Breast epithelium (tissue), 4 donors: ENCODE measurements around the gene AFF3. TPM values are rescaled to one million over a fixed set of nuclear protein-coding genes. Genes with fewer than 3 reads are reported as not detected.

ENCODE experiments used
- DNase-seq, 2 donors: peaks; one replicate each; pipeline ENCODE4 v3.0.0-alpha.2; 2019; ENCODE audit warnings: low spot score in 2 of 2
- H3K27ac ChIP-seq, 2 donors: fragments of 200-600 bp; sonication (generic) in 1 of 2; one replicate each; pipeline ENCODE4 v1.5.1; 2016 to 2019; ENCODE audit warnings: mild to moderate bottlenecking in 1 of 2
- H3K27me3 ChIP-seq, 2 donors: fragments of 200-600 bp; sonication (generic) in 1 of 2; one replicate each; pipeline versions ENCODE4 v1.5.1 to v1.6.0; 2017 to 2019; ENCODE audit warnings: control low read depth in 1 of 2, mild to moderate bottlenecking in 1 of 2
- H3K36me3 ChIP-seq: fragments of 200-600 bp; one replicate; pipeline ENCODE4 v1.5.1; 2019
- H3K4me1 ChIP-seq, 2 donors: fragments of 200-600 bp; sonication (generic); one replicate each; pipeline ENCODE4 v1.5.1; 2016 to 2019; ENCODE audit warnings: control low read depth in 1 of 2
- H3K4me3 ChIP-seq, 3 donors: fragments of 200-600 bp; sonication (generic); 1 replicate in 2 of 3; 2 replicates in 1 of 3; pipeline ENCODE4 v1.5.1; 2016 to 2019; ENCODE audit warnings: mild to moderate bottlenecking in 3 of 3, moderate library complexity in 2 of 3
- H3K9me3 ChIP-seq, 2 donors: fragments of 200-600 bp; sonication (generic) in 1 of 2; one replicate each; pipeline ENCODE4 v1.5.1; 2016 to 2019; ENCODE audit warnings: control low read depth in 1 of 2
- CTCF ChIP-seq, 3 donors: fragments of 450-650 bp; IDR thresholded peaks; one replicate each; pipeline ENCODE4 v1.5.1; 2016 to 2017; ENCODE audit warnings: antibody characterized with exemption in 3 of 3, mild to moderate bottlenecking in 3 of 3, moderate library complexity in 3 of 3
- POLR2A ChIP-seq: fragments of 450-650 bp; IDR thresholded peaks from one replicate; pipeline ENCODE4 v1.6.1; 2016; ENCODE audit warnings: antibody characterized with exemption, mild to moderate bottlenecking, moderate library complexity
- POLR2AphosphoS5 ChIP-seq, 3 donors: sonication (generic); formaldehyde crosslinking; IDR thresholded peaks; one replicate each; pipeline ENCODE4 v1.6.1; 2017; ENCODE audit warnings: antibody characterized with exemption in 3 of 3
- intact Hi-C: fragments of 100-400 bp; cut with DNase I; formaldehyde crosslinking; loops from one replicate; pipeline ENCODE4 v1.15.1; 2023; ENCODE audit warnings: low total_unique reads
- total RNA-seq, 3 donors: library from RNA; depleted of rRNA; stranded (reverse); fragments of >200 nt; gene quantifications; one replicate each; pipeline ENCODE4 v1.1.0, GENCODE V29; 2016

Gene AFF3
- total RNA-seq, 3 donors from 2014 or later = 8.2 to 116 (median 63.6) TPM

- intact Hi-C loops = no loop called here
- no peak for TF ChIP-seq CTCF (IDR thresholded peaks at IDR 0.05)
- TF ChIP-seq POLR2AphosphoS5 (IDR thresholded peaks at IDR 0.05) = no peak
- no peak for TF ChIP-seq POLR2A
- H3K27ac ChIP-seq = peak overlapping the region in 1 of 2 donors; percentile 20
- no peaks in the 10 kb centered on the region for H3K9me3 ChIP-seq
- H3K4me3 ChIP-seq = no peak overlapping the region
- H3K36me3 ChIP-seq = no peaks in the 10 kb centered on the region
- no peak for DNase-seq
- no peaks in the 10 kb centered on the region for H3K4me1 ChIP-seq
- H3K27me3 ChIP-seq = no peaks in the 10 kb centered on the region
Observed at GRCh38 chr2:100075532-100075931, 66.9 kb downstream of the AFF3 start.

GRCh38 chr2:100073110-100073509, 69.3 kb downstream of the AFF3 start:
- no peaks in the 10 kb centered on the region for H3K36me3 ChIP-seq
- TF ChIP-seq POLR2AphosphoS5 (IDR thresholded peaks at IDR 0.05) = no peak
- TF ChIP-seq POLR2A = no peak
- H3K4me3 ChIP-seq = no peak overlapping the region
- intact Hi-C loops = no loop called here
- no peaks in the 10 kb centered on the region for H3K27me3 ChIP-seq
- H3K4me1 ChIP-seq = no peaks in the 10 kb centered on the region
- H3K27ac ChIP-seq = peak overlapping the region in 1 of 2 donors; percentile 2
- no peak for DNase-seq
- no peaks in the 10 kb centered on the region for H3K9me3 ChIP-seq

GRCh38 chr2:100072503-100072902, 69.9 kb downstream of the AFF3 start:
- no peak for TF ChIP-seq POLR2AphosphoS5 (IDR thresholded peaks at IDR 0.05)

GRCh38 chr2:100071335-100072043, 70.9 kb downstream of the AFF3 start:
- Histone ChIP-seq H3K27ac (no peak overlapping the region), H3K4me3 (no peak overlapping the region), H3K9me3 (no peaks in the 10 kb centered on the region), H3K27me3 (no peaks in the 10 kb centered on the region), H3K36me3 (no peaks in the 10 kb centered on the region), H3K4me1 (no peaks in the 10 kb centered on the region)
- no peak for DNase-seq
- no peak for TF ChIP-seq POLR2AphosphoS5 (IDR thresholded peaks at IDR 0.05)
- TF ChIP-seq POLR2A = no peak
- TF ChIP-seq CTCF (IDR thresholded peaks at IDR 0.05) = no peak
- intact Hi-C loops = no loop called here

More at GRCh38 chr2:100072503-100072902, 69.9 kb downstream of the AFF3 start:
- intact Hi-C loops = no loop called here
- H3K27ac ChIP-seq = no peak overlapping the region
- no peaks in the 10 kb centered on the region for H3K36me3 ChIP-seq
- H3K9me3 ChIP-seq = no peaks in the 10 kb centered on the region
- H3K4me3 ChIP-seq = no peak overlapping the region
- no peaks in the 10 kb centered on the region for H3K4me1 ChIP-seq
- no peaks in the 10 kb centered on the region for H3K27me3 ChIP-seq
- DNase-seq = no peak

GRCh38 chr2:100070078-100070477, 72.3 kb downstream of the AFF3 start:
- no peak for DNase-seq
- Histone ChIP-seq H3K4me1 (no peaks in the 10 kb centered on the region), H3K36me3 (no peaks in the 10 kb centered on the region), H3K4me3 (no peak overlapping the region), H3K27me3 (no peaks in the 10 kb centered on the region), H3K9me3 (no peaks in the 10 kb centered on the region), H3K27ac (no peak overlapping the region)
- intact Hi-C loops = no loop called here
- TF ChIP-seq POLR2A (no peak), POLR2AphosphoS5 (IDR thresholded peaks at IDR 0.05) (no peak), CTCF (IDR thresholded peaks at IDR 0.05) (no peak)

GRCh38 chr2:100068395-100068794, 74.0 kb downstream of the AFF3 start:
- Histone ChIP-seq H3K27ac (peak overlapping the region; percentile 50 to 54), H3K27me3 (no peaks in the 10 kb centered on the region), H3K9me3 (no peaks in the 10 kb centered on the region), H3K4me1 (no peaks in the 10 kb centered on the region), H3K4me3 (no peak overlapping the region), H3K36me3 (no peaks in the 10 kb centered on the region)
- TF ChIP-seq POLR2AphosphoS5 (IDR thresholded peaks at IDR 0.05) = no peak
- no peak for TF ChIP-seq POLR2A
- no peak for TF ChIP-seq CTCF (IDR thresholded peaks at IDR 0.05)
- no peak for DNase-seq
- intact Hi-C loops = no loop called here
